ENCODE results near the gene POLR3K.

DNA sequence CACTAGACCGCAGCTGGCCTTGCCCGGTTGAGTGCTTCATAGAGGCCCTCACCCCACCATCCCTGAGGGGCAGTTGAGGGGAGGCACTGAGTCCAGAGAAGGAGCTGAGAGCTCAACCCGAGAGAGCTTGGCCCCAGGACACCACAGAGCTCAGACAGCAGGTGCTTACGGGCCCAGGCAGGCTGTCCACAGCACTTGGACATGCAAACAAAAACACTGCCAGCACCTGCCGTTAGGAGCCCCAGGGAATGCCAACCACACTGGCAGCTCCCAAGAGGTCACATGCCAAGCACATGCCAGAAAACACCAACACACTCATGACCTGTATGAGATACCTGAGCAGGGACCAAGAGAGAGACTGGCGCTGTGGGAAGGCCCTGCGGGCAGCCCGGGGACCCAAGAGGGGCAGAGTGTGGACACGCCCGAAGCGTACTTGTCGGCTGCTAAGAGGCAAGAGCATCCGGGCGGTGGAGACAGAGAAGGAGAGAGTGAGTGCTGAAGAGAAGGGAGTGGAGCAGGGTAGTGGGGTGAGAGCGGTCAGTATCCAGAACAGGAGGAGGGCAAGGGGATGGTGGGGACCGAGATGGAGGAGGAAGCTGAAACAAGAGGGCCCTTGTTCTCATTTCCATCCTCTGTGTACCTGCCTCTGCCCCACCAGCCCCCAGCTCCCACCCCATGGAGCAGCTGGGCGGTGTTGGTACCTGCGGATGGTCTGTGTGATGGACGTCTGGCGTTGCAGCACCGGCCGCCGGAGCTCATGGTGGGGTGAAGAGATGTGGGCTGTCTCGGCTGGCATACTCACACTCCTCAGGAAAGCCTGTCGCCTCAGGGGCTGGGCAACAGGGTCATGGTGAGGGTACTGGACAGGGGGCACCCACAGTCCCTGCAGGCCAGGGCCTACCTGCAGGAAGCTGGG, 10.8 kb upstream of the POLR3K start:
- TF ChIP-seq, protein P1, sequence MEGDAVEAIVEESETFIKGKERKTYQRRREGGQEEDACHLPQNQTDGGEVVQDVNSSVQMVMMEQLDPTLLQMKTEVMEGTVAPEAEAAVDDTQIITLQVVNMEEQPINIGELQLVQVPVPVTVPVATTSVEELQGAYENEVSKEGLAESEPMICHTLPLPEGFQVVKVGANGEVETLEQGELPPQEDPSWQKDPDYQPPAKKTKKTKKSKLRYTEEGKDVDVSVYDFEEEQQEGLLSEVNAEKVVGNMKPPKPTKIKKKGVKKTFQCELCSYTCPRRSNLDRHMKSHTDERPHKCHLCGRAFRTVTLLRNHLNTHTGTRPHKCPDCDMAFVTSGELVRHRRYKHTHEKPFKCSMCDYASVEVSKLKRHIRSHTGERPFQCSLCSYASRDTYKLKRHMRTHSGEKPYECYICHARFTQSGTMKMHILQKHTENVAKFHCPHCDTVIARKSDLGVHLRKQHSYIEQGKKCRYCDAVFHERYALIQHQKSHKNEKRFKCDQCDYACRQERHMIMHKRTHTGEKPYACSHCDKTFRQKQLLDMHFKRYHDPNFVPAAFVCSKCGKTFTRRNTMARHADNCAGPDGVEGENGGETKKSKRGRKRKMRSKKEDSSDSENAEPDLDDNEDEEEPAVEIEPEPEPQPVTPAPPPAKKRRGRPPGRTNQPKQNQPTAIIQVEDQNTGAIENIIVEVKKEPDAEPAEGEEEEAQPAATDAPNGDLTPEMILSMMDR (conservative IDR thresholded peaks at IDR 0.05; ENCODE audit: low read length) = no peak
- no peak for TF ChIP-seq EZH2phosphoT487 (IDR thresholded peaks at IDR 0.05; ENCODE audit: borderline replicate concordance, low read depth, low read length)
